ENCODE data around the gene CTSF. TPM values are rescaled to one million over a fixed set of nuclear protein-coding genes. Genes with fewer than 3 reads are reported as not detected.
A peak's percentile ranks its signal among the peaks of the same experiment; 100 is the strongest.
"Not testable (repeated sequence)": the region's sequence is repeated elsewhere in the genome, so short reads cannot be mapped to it uniquely, and the experiment has no call there.

Gene CTSF
- total and polyA plus RNA-seq, 2 of the 13 experiments (the other 11 are each of a cell fraction or from before 2014, with no cell fraction given), result not detected

- H3K9me3 ChIP-seq (ENCODE audit: low read length); H3K4me3 ChIP-seq (replicated peaks in 1 of 3; ENCODE audit: insufficient read depth in 1 of 3, low read depth in 2 of 3, low read length in 3 of 3); H3K27me3 ChIP-seq (ENCODE audit: control insufficient read depth in 1 of 2, insufficient read depth in 2 of 2, low read length in 2 of 2); H3K79me2 ChIP-seq (ENCODE audit: insufficient read depth, low read length); H3K9ac ChIP-seq (ENCODE audit: insufficient read depth, low read depth, low read length); H3K36me3 ChIP-seq (replicated peaks in 1 of 2; ENCODE audit: control insufficient read depth in 1 of 2, insufficient read depth in 2 of 2, low read length in 2 of 2); DNase-seq (ENCODE audit: low spot score); FAIRE-seq; H2AFZ ChIP-seq (ENCODE audit: low read length); CTCF ChIA-PET (ENCODE audit: low intra/inter-chr PET ratio, low total read pairs); POLR2A ChIA-PET; H4K20me1 ChIP-seq (ENCODE audit: insufficient read depth, low read length); H3K4me2 ChIP-seq (ENCODE audit: low read depth, low read length); ATAC-seq; H3K27ac ChIP-seq (ENCODE audit: extremely low read length, insufficient read depth, low read length); in situ Hi-C loops (cut with HindIII; ENCODE audit: extremely low pct_ligation_motif_present, low pct_unique_long_range_greater_than_20kb); intact Hi-C loops (cut with micrococcal nuclease; ENCODE audit: unreplicated experiment); BruUV-seq (replicated peaks): not testable (repeated sequence)
- peaks cover 31% of the 10 kb centered on the region for H3K4me1 ChIP-seq (ENCODE audit: insufficient read depth, low read length)
- 54% methylated on average over 3 of the region's 3 CpGs for WGBS (ENCODE audit: low lambda C conversion rate)
- peak; percentile 76; the same call in 1 of the 2 replicates for TF ChIP-seq ZNF562 (CRISPR knock-in tag; IDR thresholded peaks at IDR 0.05; ENCODE audit: borderline replicate concordance)
These were observed 14.2 kb upstream of the CTSF start for GRCh38 chr11:66582565-66583147.

- no peak overlapping the region for H3K4me3 ChIP-seq (replicated peaks in 1 of 3; ENCODE audit: insufficient read depth in 1 of 3, low read depth in 2 of 3, low read length in 3 of 3)
- WGBS (ENCODE audit: low lambda C conversion rate), result 44% methylated on average over 3 of the region's 3 CpGs
- H4K20me1 ChIP-seq (ENCODE audit: insufficient read depth, low read length), result no peaks in the 10 kb centered on the region
- in situ Hi-C loops (cut with HindIII; ENCODE audit: extremely low pct_ligation_motif_present, low pct_unique_long_range_greater_than_20kb), result no loop called here
- ATAC-seq, result no peak
- intact Hi-C loops (cut with micrococcal nuclease; ENCODE audit: unreplicated experiment), result no loop called here
- no peaks in the 10 kb centered on the region for H3K79me2 ChIP-seq (ENCODE audit: insufficient read depth, low read length)
- no peak overlapping the region for H3K4me2 ChIP-seq (ENCODE audit: low read depth, low read length)
- H3K36me3 ChIP-seq (replicated peaks in 1 of 2; ENCODE audit: control insufficient read depth in 1 of 2, insufficient read depth in 2 of 2, low read length in 2 of 2), result no peaks in the 10 kb centered on the region
- H3K9me3 ChIP-seq (ENCODE audit: low read length), result no peaks in the 10 kb centered on the region; the same call in 1 of the 2 replicates
- no peak overlapping the region for H3K27ac ChIP-seq (ENCODE audit: extremely low read length, insufficient read depth, low read length)
- no peak for FAIRE-seq
- H3K9ac ChIP-seq (ENCODE audit: insufficient read depth, low read depth, low read length), result no peak overlapping the region
- 0 out of 2 replicates have a peak, but pooled peaks have one; percentile 7 for TF ChIP-seq ZNF281 (CRISPR knock-in tag; IDR thresholded peaks at IDR 0.05; ENCODE audit: borderline replicate concordance)
- TF ChIP-seq TFE3 (CRISPR knock-in tag; IDR thresholded peaks at IDR 0.05), result no peak
- H2AFZ ChIP-seq (ENCODE audit: low read length), result no peak overlapping the region
- ChIA-PET CTCF (ENCODE audit: low intra/inter-chr PET ratio, low total read pairs) (no interaction called here), POLR2A (interaction anchor here (1.0 to 1.8 kb wide), 4 partner anchors 12 to 97 kb away, joined by 3 to 9 read pairs (median 4); partner anchors contain the start of genes CCDC87, CCS and RBM4B)
- H3K27me3 ChIP-seq (ENCODE audit: control insufficient read depth in 1 of 2, insufficient read depth in 2 of 2, low read length in 2 of 2), result no peaks in the 10 kb centered on the region
- DNase-seq (ENCODE audit: low spot score), result no peak
- BruUV-seq (replicated peaks), result no TSS peak
- peaks cover 26% of the 10 kb centered on the region for H3K4me1 ChIP-seq (ENCODE audit: insufficient read depth, low read length)
These were observed 12.9 kb upstream of the CTSF start for GRCh38 chr11:66581261-66581660.
